SK-N-SH (cell line): ENCODE results near the gene UBTF. TPM values are rescaled to one million over a fixed set of nuclear protein-coding genes. Genes with fewer than 3 reads are reported as not detected.

Experiments
- CTCF ChIA-PET: fragments of 300-600, 350-600 bp; formaldehyde crosslinking; extraction: SDS; loops from one replicate; lab custom pipeline; 2021; lab: Yijun Ruan, JAX
- POLR2A ChIA-PET: fragments of 350-600 bp; sonication (Branson Sonifier 250); formaldehyde crosslinking; extraction: SDS; loops from one replicate; lab custom pipeline; 2020; ENCODE audit warnings: antibody characterized with exemption, inconsistent platforms; lab: Yijun Ruan, JAX
- DNase-seq: peaks from one replicate; pipeline ENCODE4 v3.0.0; 2012
- H2AFZ ChIP-seq: fragments of 200-600 bp; sonication (generic); 2 replicates; pipeline ENCODE4 v1.8.1; 2016; ENCODE audit warnings: antibody characterized with exemption, mild to moderate bottlenecking, low read depth
- H3F3A ChIP-seq: fragments of 200-600 bp; sonication (generic); replicated peaks from 2 replicates; pipeline ENCODE3; 2016; ENCODE audit warnings: antibody characterized with exemption, mild to moderate bottlenecking; ENCODE audit not compliant: insufficient read depth
- H3K27ac ChIP-seq, 2 experiments: fragments of 200-500 bp in 1 of 2; fragments of 200-600 bp in 1 of 2; sonication (Bioruptor generic) in 1 of 2; sonication (generic), shearing (Covaris generic) in 1 of 2; 2 replicates each; pipeline versions ENCODE4 v1.5.1 to v1.6.1; 2014 to 2016; ENCODE audit warnings: low read depth in 2 of 2, inconsistent platforms in 1 of 2, low read length in 1 of 2, mild to moderate bottlenecking in 1 of 2, mixed read lengths in 1 of 2
- H3K27me3 ChIP-seq: fragments of 200-600 bp; sonication (generic), shearing (Covaris generic); 2 replicates; pipeline ENCODE4 v1.6.1; 2016; ENCODE audit warnings: mixed run types; ENCODE audit not compliant: insufficient read depth
- H3K36me3 ChIP-seq, 2 experiments: fragments of 200-500 bp in 1 of 2; fragments of 200-600 bp in 1 of 2; sonication (Bioruptor generic) in 1 of 2; sonication (generic) in 1 of 2; replicated peaks in 1 of 2; 2 replicates each; pipeline versions ENCODE3 to v1.5.1; 2014 to 2016; ENCODE audit warnings: low read length in 1 of 2, mild to moderate bottlenecking in 1 of 2; ENCODE audit not compliant: insufficient read depth in 2 of 2, control insufficient read depth in 1 of 2
- H3K4me1 ChIP-seq, 2 experiments: fragments of 200-500 bp in 1 of 2; fragments of 200-600 bp in 1 of 2; sonication (Bioruptor generic) in 1 of 2; sonication (generic), shearing (Covaris generic) in 1 of 2; 2 replicates each; pipeline versions ENCODE4 v1.5.1 to v1.6.1; 2014 to 2016; ENCODE audit warnings: low read depth in 1 of 2, low read length in 1 of 2, mixed run types in 1 of 2; ENCODE audit not compliant: insufficient read depth in 2 of 2, control insufficient read depth in 1 of 2
- H3K4me2 ChIP-seq: fragments of 200-600 bp; sonication (generic), shearing (Covaris generic); 2 replicates; pipeline ENCODE4 v1.6.1; 2017; ENCODE audit warnings: mixed run types
- H3K4me3 ChIP-seq, 2 experiments: fragments of 200-500 bp in 1 of 2; fragments of 200-600 bp in 1 of 2; sonication (Bioruptor generic) in 1 of 2; sonication (generic), shearing (Covaris generic) in 1 of 2; 2 replicates each; pipeline versions ENCODE4 v1.5.1 to v1.8.1; 2014 to 2016; ENCODE audit warnings: low read depth in 2 of 2, inconsistent platforms in 1 of 2, low read length in 1 of 2, mild to moderate bottlenecking in 1 of 2, mixed read lengths in 1 of 2, moderate library complexity in 1 of 2
- H3K79me2 ChIP-seq: fragments of 200-600 bp; sonication (generic); 2 replicates; pipeline ENCODE4 v1.8.1; 2017; ENCODE audit warnings: mild to moderate bottlenecking; ENCODE audit not compliant: insufficient read depth
- H3K9ac ChIP-seq: fragments of 200-600 bp; sonication (generic); 2 replicates; pipeline ENCODE4 v1.6.1; 2017; ENCODE audit warnings: mixed run types
- H3K9me2 ChIP-seq: fragments of 200-600 bp; sonication (generic); 2 replicates; pipeline ENCODE4 v1.6.1; 2017; ENCODE audit warnings: mixed run types
- H3K9me3 ChIP-seq: fragments of 200-600 bp; sonication (generic); 2 replicates; pipeline ENCODE4 v1.6.1; 2017; ENCODE audit warnings: mixed run types, mild to moderate bottlenecking, moderate library complexity
- H4K20me1 ChIP-seq: fragments of 200-600 bp; sonication (generic); 2 replicates; pipeline ENCODE4 v1.6.1; 2017; ENCODE audit warnings: mild to moderate bottlenecking, mixed run types; ENCODE audit not compliant: insufficient read depth
- CHD2 ChIP-seq: fragments of 150-350 bp; IDR thresholded peaks from 2 replicates; pipeline ENCODE4 v1.6.1; 2018; ENCODE audit warnings: low read length; ENCODE audit not compliant: partially characterized antibody
- EP300 ChIP-seq, 2 experiments: IDR thresholded peaks; 2 replicates each; pipeline versions ENCODE4 v1.4.0 to v1.6.1; 2012; ENCODE audit warnings: borderline replicate concordance in 1 of 2, low read depth in 1 of 2, low read length in 1 of 2
- EZH2phosphoT487 ChIP-seq: fragments of 200-600 bp; sonication (generic); IDR thresholded peaks from 2 replicates; pipeline ENCODE4 v1.6.1; 2017; ENCODE audit warnings: low read depth, mixed run types, mild to moderate bottlenecking, antibody characterized with exemption, moderate library complexity, borderline replicate concordance
- FOXJ3 ChIP-seq: sonication (generic); formaldehyde crosslinking; IDR thresholded peaks from 2 replicates; pipeline ENCODE4 v1.5.1; 2020; ENCODE audit warnings: mild to moderate bottlenecking, missing genetic modification reagents
- FOXM1 ChIP-seq: IDR thresholded peaks from 2 replicates; pipeline ENCODE4 v1.4.0; 2012; ENCODE audit warnings: low read depth, mild to moderate bottlenecking
- GATA2 ChIP-seq: sonication (generic); formaldehyde crosslinking; IDR thresholded peaks from 2 replicates; pipeline ENCODE4 v1.5.0; 2020; ENCODE audit warnings: mild to moderate bottlenecking, missing genetic modification reagents
- JUND ChIP-seq: IDR thresholded peaks from 2 replicates; pipeline ENCODE4 v1.4.0; 2012
- MEF2A ChIP-seq: IDR thresholded peaks from 2 replicates; pipeline ENCODE4 v1.4.0; 2012; ENCODE audit warnings: low read depth, borderline replicate concordance
- MXI1 ChIP-seq: IDR thresholded peaks from 2 replicates; pipeline ENCODE4 v1.6.1; 2012; ENCODE audit warnings: mild to moderate bottlenecking, low read depth, low read length, improper control_type of control experiment
- NRF1 ChIP-seq: IDR thresholded peaks from 2 replicates; pipeline ENCODE4 v1.6.1; 2012; ENCODE audit warnings: low read depth, mild to moderate bottlenecking, low read length
- RAD21 ChIP-seq: IDR thresholded peaks from 2 replicates; pipeline ENCODE4 v1.6.1; 2012; ENCODE audit warnings: mild to moderate bottlenecking, low read length
- SIN3A ChIP-seq: IDR thresholded peaks from 2 replicates; pipeline ENCODE4 v1.6.1; 2012; ENCODE audit warnings: low read depth, mild to moderate bottlenecking, low read length, moderate library complexity, borderline replicate concordance
- SMC3 ChIP-seq: IDR thresholded peaks from 2 replicates; pipeline ENCODE4 v1.6.1; 2012; ENCODE audit warnings: low read depth, low read length, improper control_type of control experiment
- TAF1 ChIP-seq: IDR thresholded peaks from 2 replicates; pipeline ENCODE4 v1.6.1; 2012; ENCODE audit warnings: low read depth, mild to moderate bottlenecking, low read length, moderate library complexity, borderline replicate concordance
- YY1 ChIP-seq: IDR thresholded peaks from 2 replicates; pipeline ENCODE4 v1.4.0; 2012; ENCODE audit warnings: low read depth, mild to moderate bottlenecking
- WGBS: methylation state at CpG from one replicate; pipeline ENCODE4 v1.1.6; 2017; ENCODE audit warnings: low lambda C conversion rate; 5-methylcytosine and 5-hydroxymethylcytosine counted together
- polyA plus RNA-seq, 3 experiments: library from polyadenylated mRNA; depleted of rRNA; stranded (reverse); fragments of >200 nt; gene quantifications; 2 replicates each; pipeline ENCODE4 v1.2.3, GENCODE V29; 2012
- TF ChIP-seq, protein P1 (sequence below): IDR thresholded peaks from 2 replicates; pipeline ENCODE4 v1.4.0; 2012; ENCODE audit warnings: low read depth, borderline replicate concordance
- TF ChIP-seq, protein P2 (sequence below): IDR thresholded peaks from 2 replicates; pipeline ENCODE4 v1.4.0; 2012; ENCODE audit warnings: low read depth, borderline replicate concordance
- TF ChIP-seq, protein P3 (sequence below): fragments of 150-350 bp; IDR thresholded peaks from 2 replicates; pipeline ENCODE4 v1.6.1; 2016; ENCODE audit warnings: mild to moderate bottlenecking, low read depth, low read length

UBTF gene
- polyA plus RNA-seq, 1 of the 3 experiments (the other 2 are of a cell fraction): 37.2 TPM

DNA sequence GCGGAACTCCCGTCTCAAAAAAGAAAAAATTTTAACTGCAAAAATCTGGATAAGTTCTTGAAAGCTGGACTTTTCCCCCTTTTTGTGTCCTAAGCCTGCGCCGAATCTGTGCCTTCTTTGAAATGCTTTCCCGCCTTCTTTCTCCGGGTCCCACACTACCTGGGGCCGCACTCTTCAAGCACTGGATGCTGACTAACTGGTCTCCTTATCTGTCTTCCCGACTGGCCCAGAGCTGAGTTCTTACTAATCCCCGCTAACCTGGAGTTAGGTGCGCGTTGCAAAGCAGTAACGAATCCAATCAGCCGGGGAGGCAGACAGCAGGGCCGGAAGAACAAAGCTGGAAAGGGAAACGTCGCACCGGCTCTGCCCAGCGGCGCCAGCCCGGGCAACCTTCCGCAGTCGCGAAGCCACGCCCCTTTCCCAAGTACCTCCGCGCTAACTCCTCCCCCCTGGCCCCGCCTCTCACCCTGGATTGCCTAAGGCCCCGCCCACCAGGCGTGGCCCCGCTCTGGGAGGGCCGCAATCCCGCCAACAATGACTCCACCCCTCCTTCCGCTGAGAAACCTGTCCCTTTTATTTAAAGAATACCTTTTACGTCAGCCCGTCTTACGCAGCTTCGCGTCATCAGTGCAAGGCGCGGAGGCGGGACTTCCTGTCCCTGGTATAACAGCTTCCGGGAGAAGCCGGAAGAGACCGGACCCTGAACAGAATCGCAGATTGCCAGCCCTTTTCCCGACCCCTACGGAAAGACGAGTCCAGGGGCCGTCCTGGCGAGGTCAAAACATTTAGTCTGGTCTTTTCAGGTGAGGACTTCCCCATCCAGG is 33.0 kb downstream of the UBTF start, which contains the start of gene TMUB2 (continued):
- TF ChIP-seq, protein P1, sequence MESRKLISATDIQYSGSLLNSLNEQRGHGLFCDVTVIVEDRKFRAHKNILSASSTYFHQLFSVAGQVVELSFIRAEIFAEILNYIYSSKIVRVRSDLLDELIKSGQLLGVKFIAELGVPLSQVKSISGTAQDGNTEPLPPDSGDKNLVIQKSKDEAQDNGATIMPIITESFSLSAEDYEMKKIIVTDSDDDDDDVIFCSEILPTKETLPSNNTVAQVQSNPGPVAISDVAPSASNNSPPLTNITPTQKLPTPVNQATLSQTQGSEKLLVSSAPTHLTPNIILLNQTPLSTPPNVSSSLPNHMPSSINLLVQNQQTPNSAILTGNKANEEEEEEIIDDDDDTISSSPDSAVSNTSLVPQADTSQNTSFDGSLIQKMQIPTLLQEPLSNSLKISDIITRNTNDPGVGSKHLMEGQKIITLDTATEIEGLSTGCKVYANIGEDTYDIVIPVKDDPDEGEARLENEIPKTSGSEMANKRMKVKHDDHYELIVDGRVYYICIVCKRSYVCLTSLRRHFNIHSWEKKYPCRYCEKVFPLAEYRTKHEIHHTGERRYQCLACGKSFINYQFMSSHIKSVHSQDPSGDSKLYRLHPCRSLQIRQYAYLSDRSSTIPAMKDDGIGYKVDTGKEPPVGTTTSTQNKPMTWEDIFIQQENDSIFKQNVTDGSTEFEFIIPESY: no peak
- TF ChIP-seq, protein P2, sequence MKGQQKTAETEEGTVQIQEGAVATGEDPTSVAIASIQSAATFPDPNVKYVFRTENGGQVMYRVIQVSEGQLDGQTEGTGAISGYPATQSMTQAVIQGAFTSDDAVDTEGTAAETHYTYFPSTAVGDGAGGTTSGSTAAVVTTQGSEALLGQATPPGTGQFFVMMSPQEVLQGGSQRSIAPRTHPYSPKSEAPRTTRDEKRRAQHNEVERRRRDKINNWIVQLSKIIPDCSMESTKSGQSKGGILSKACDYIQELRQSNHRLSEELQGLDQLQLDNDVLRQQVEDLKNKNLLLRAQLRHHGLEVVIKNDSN: no peak
- TF ChIP-seq NRF1 (peak; percentile 45), GATA2 (no peak), CHD2 (peak; percentile 34), SMC3 (no peak), EP300 (IDR thresholded peaks at IDR 0.05; ENCODE audit: borderline replicate concordance in 1 of 2, low read depth in 1 of 2, low read length in 1 of 2) (no peak; a peak in 1 of 4 replicates), JUND (no peak), TAF1 (peak; percentile 76), FOXJ3 (CRISPR knock-in tag) (no peak), EZH2phosphoT487 (no peak)
- TF ChIP-seq, all 33 proteins: peak for 12

DNA sequence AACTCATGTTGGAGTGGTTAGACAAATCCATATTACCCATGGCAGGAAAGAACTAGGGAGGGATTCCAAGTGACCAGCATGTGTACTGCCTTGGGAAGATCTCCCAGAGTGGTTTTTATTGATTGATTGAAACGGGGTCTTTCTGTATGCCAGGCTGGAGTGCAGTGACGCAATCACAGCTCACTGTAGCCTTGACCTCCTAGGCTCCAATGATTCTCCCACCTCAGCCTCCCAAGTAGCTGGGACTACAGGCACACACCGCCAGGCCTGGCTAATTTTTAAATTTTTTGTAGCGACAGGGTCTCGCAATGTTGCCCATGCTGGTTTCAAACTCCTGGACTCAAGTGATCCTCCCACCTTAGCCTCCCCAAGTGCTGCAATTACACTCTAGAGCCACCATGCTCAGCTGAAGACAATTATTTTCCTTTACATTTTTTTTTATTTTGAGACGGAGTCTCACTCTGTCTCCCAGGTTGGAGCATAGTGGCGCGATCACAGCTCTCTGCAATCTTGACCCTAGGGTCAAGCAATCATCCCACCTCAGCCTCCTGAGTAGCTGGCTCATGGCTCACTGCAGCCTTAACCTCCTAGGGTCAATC is 35.2 kb downstream of the UBTF start:
- H3K4me1 ChIP-seq: peaks cover 8 to 16% of the 10 kb centered on the region in 2 experiments; a peak in 2 of 4 replicates
- peaks cover 9 to 12% of the 10 kb centered on the region in 2 experiments for H3K36me3 ChIP-seq
- peaks cover 17% of the 10 kb centered on the region for H3F3A ChIP-seq
- H3K9me3 ChIP-seq: no peaks in the 10 kb centered on the region
- no peaks in the 10 kb centered on the region for H3K27me3 ChIP-seq
- no peaks in the 10 kb centered on the region for H3K9me2 ChIP-seq
- H2AFZ ChIP-seq: no peak overlapping the region
- no peak overlapping the region for H3K27ac ChIP-seq
- CTCF ChIA-PET: interaction anchor here (0.9 to 4.1 kb wide), 4 partner anchors 12 to 20 kb away, joined by 3 to 31 read pairs (median 5); partner anchors contain the start of gene ASB16
- no peak for TF ChIP-seq SIN3A
- TF ChIP-seq GATA2: no peak
- no peak for TF ChIP-seq MEF2A
- TF ChIP-seq, protein P3, sequence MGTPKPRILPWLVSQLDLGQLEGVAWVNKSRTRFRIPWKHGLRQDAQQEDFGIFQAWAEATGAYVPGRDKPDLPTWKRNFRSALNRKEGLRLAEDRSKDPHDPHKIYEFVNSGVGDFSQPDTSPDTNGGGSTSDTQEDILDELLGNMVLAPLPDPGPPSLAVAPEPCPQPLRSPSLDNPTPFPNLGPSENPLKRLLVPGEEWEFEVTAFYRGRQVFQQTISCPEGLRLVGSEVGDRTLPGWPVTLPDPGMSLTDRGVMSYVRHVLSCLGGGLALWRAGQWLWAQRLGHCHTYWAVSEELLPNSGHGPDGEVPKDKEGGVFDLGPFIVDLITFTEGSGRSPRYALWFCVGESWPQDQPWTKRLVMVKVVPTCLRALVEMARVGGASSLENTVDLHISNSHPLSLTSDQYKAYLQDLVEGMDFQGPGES: no peak
- TF ChIP-seq, protein P2: no peak
- no peak for TF ChIP-seq YY1
- TF ChIP-seq RAD21: no peak
- TF ChIP-seq NRF1: no peak
- TF ChIP-seq MXI1: no peak
- no peak for TF ChIP-seq FOXM1
- H3K79me2 ChIP-seq: peaks cover 64% of the 10 kb centered on the region
- no peak for DNase-seq
- no peak overlapping the region for H3K4me2 ChIP-seq
- 84% methylated on average over 8 of the region's 8 CpGs for WGBS
- H3K4me3 ChIP-seq: no peak overlapping the region
- POLR2A ChIA-PET: interaction anchor here (0.6 kb wide), 1 partner anchor 9 kb away, joined by 5 read pairs; no protein-coding TSS in a partner anchor
- no peak overlapping the region for H3K9ac ChIP-seq
- H4K20me1 ChIP-seq: peaks cover 5% of the 10 kb centered on the region; the same call in 1 of the 2 replicates
